GM18858 (cell line): ENCODE data around the gene AQP6.
"Not testable (repeated sequence)": the region's sequence is repeated elsewhere in the genome, so short reads cannot be mapped to it uniquely, and the experiment has no call there.

Experiments used
- ATAC-seq: cut with Tn5 transposase; IDR thresholded peaks from one replicate; pipeline ENCODE4 v1.9.1; 2021; ENCODE audit not compliant: unreplicated experiment

The AQP6 gene

GRCh38 chr12:49969651-49970429, 2.9 kb upstream of the AQP6 start:
- no peak for ATAC-seq

GRCh38 chr12:49970658-49971057, 2.1 kb upstream of the AQP6 start:
- no peak for ATAC-seq

GRCh38 chr12:49971141-49971540, 1.6 kb upstream of the AQP6 start:
- ATAC-seq, result no peak

- ATAC-seq, result no peak
Measured at GRCh38 chr12:49972129-49972528, 618 bp upstream of the AQP6 start.

GRCh38 chr12:49973361-49973830, 649 bp downstream of the AQP6 start:
- ATAC-seq, result no peak

- no peak for ATAC-seq
Measured at GRCh38 chr12:49974231-49974675, 1.5 kb downstream of the AQP6 start.

GRCh38 chr12:49974677-49975317, 2.0 kb downstream of the AQP6 start:
- no peak for ATAC-seq

- ATAC-seq, result no peak
Measured at GRCh38 chr12:49975318-49975761, 2.6 kb downstream of the AQP6 start.

GRCh38 chr12:49976557-49976956, 3.8 kb downstream of the AQP6 start:
- no peak for ATAC-seq

- ATAC-seq, result no peak
Measured at GRCh38 chr12:49978125-49978524, 5.4 kb downstream of the AQP6 start.

- no peak for ATAC-seq
Measured at GRCh38 chr12:49979016-49979586, 6.4 kb downstream of the AQP6 start.

GRCh38 chr12:49979791-49980190, 7.0 kb downstream of the AQP6 start:
- ATAC-seq, result no peak

- ATAC-seq, result no peak
Measured at GRCh38 chr12:49980501-49981349, 8.0 kb downstream of the AQP6 start.

- ATAC-seq, result no peak
Measured at GRCh38 chr12:49982246-49983087, 9.7 kb downstream of the AQP6 start.

GRCh38 chr12:49983892-49984291, 11.1 kb downstream of the AQP6 start:
- no peak for ATAC-seq

- ATAC-seq, result no peak
Measured at GRCh38 chr12:49984476-49985359, 12.0 kb downstream of the AQP6 start.

GRCh38 chr12:49985981-49986380, 13.2 kb downstream of the AQP6 start:
- no peak for ATAC-seq

GRCh38 chr12:49986476-49986875, 13.7 kb downstream of the AQP6 start:
- not testable (repeated sequence) for ATAC-seq

- ATAC-seq, result no peak
Measured at GRCh38 chr12:49987625-49988303, 15.0 kb downstream of the AQP6 start.
